ENCODE data around the gene PIP5K1C.
A peak's percentile ranks its signal among the peaks of the same experiment; 100 is the strongest.

The PIP5K1C gene

DNA sequence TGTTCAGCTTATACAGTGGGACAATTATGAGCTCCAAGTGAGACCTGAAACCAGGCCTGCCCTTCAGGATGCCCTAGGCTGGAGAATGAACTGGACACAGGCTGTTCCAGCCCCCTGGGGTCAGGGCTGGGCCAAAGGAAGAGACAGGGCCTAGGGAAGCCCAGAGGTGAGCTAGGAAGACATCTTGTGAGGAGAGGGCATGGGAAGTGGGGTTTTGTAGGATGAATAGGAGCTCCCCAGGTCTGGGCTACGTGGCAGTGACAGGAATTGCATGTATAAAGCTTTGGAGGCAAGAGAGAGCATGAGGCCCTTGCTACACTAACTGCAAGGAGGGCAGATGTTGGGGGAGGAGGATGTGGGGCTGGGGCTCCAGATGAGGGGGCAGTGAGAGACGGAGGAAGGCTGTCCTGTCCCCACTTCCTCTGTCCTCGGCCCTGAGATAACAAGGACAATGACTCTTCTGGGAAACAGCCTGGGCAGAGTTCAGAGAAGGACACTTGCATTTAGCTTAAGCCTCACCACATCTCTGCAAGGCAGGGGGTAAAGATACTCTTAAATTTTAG is 92.1 kb downstream of the PIP5K1C start:
- DNase-seq, result no peak

DNA sequence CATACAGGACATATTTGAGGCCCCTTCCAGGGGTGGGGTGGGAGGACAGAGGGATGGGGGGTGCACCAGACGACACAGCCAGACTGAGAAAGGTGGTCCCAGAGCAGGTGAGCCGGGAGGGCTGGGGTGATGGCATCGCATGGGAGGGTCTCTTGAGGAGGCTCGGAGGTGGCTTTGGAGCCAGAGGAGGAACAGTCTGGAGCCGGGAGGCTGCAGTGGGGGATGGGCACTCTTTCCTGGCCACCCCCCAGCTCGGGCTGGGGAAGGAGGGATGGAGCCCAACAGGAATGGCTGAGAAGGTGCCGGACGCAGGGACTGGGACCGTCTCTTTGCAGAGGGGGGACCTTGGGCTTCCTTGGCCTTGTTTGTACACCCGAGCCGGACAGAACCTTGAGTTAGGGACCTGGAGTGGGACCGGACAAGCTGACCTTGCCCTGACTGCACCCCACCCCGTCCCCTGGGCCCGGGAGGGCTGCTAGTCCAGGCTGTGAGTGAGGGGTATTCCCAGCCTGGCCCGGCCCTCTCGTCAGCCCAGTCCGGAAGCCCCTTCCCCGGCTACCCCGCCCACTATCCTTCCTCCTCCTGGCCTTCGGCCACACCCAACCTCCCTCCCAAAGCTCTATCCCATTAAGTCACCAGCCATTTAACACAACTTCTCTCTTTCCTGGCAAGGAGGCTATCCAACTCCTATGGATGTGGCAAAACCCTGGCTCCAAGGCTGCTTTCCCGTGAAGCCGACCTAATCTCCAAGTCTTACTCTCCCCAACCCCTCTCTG is 92.8 kb downstream of the PIP5K1C start:
- DNase-seq, result no peak

GRCh38 chr19:3606690-3607289 is 93.5 kb downstream of the PIP5K1C start, which contains the start of gene TBXA2R:
TBXA2R (minus strand) TSS chr19:3606875; CDS start chr19:3600634, 6,241 bp downstream.
- peak; percentile 26 for DNase-seq

- DNase-seq, result peak; percentile 85
Measured at GRCh38 chr19:3606174-3606689, 94.0 kb downstream of the PIP5K1C start.

- no peak for DNase-seq
Measured at GRCh38 chr19:3605770-3606169, 94.5 kb downstream of the PIP5K1C start.

GRCh38 chr19:3605361-3605760 is 94.9 kb downstream of the PIP5K1C start:
- no peak for DNase-seq

GRCh38 chr19:3604987-3605343 is 95.3 kb downstream of the PIP5K1C start:
- no peak for DNase-seq

DNA sequence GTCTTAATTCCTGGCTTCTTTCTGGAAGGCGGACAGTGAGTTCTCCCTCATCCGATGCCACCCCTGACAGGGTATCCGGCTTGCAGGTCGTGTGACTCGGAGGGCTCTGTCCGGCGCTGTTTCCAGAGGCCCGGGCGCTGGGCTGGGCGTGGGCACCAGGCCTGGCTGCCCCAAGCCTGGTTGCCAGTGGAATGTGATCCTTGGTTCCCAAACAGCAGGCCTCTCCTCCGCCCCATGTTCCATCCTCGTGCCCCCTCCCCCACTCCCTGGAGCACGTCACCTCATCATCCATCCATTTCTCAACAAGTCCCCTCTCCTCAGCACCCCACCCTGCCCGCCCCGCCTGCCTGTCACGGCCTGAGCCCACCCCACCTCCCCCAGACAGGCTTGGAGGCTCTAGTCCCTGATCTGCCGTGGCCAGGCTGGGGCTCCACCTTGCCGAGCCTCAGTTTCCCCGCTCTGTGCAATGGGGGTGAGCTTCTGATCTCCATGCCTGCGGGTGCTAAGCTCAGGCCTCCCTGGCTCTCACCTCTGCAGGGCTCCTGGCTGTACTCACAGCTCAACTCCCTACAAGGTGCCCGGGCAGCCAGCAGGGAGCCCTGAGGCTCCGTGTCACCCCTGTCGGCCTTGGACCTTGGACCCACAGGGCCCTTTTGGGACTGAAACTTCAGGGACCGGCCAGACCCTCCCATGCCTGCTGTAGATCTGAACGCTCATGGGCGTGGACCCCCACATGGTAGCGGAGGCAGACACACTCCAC is 95.9 kb downstream of the PIP5K1C start:
- no peak for DNase-seq

- DNase-seq, result no peak
Measured at GRCh38 chr19:3603121-3603811, 97.0 kb downstream of the PIP5K1C start.

DNA sequence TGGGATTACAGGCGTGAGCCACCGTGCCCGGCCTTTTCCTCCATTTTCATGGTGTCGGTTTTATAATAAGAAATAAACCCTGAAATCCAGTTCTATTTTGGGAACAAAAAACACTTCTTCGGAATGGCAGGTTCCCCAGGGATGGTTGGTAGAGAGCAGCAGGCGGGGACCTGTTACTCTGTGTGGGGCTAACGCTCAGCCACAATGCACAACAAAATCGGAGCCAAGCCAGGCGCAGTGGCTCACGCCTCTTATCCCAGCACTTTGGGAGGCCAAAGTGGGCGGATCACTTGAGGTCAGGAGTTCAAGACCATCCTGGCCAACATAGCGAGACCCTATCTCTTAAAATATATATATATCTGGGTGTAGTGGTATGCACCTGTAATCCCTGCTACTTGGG is 99.2 kb downstream of the PIP5K1C start:
- no peak for DNase-seq

DNA sequence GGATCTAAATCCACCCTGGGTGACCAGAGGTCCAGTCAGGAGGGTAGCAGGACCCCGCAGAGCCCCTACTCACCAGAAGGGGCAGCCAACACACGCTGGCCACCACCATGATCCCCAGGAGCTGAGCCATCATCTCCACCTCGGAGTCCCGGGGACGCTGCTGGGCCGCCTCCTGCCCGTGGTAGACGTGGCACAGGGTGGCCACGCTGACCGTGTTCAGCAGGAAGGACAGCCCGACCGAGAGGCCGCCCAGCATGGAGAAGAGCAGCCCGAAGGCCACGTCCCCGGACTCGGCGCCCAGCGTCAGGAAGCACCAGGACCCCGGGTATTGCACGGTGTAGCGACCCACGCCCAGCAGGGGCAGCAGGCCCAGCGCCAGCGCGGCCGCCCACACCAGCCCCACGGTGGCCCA is 100.5 kb downstream of the PIP5K1C start:
- no peak for DNase-seq

DNA sequence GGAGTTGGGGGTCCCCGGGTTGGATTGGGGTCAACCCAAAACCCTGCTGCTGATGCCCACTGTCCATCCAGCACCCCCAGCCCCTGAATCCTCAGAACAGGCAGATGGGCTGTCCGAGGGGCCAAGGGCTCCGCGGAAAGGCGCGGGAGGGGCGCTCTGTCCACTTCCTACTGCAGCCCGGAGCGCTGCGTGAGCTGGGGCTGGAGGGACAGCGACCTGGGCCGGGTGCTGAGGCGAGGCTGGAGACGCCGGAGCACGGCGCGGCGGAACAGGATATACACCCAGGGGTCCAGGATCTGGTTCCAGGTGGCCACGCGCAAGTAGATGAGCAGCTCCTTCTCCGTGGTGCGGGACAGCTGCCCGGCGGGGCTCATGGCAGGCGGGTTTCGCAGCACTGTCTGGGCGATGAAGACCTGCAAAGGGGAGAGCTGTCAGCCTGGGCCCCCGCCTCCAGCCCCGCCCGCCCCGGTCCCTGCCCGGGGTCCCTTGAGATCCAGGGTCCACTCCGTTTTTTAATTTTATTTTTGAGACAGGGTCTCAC is 104.7 kb downstream of the PIP5K1C start:
- no peak for DNase-seq

DNA sequence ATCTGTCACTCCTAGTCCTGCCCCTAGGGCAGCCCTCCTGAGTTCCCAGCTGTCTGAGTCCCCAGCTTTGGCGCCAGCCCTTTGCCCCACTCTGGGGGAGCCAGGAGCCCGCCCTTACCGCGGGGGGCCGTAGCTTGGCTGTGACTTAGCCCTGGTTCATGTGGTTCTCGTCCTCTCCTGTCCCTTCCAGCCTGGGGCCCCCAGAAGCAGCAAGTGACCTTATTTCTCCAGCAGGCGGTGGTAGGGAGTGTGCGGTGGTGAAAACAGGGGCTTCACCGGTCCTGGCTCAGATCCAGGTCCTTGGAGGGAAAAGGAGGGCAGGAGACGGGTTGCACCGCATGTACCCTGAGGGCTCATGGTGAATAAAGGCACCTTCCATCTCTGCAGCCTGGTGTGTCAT is 107.1 kb downstream of the PIP5K1C start:
- DNase-seq, result no peak

DNA sequence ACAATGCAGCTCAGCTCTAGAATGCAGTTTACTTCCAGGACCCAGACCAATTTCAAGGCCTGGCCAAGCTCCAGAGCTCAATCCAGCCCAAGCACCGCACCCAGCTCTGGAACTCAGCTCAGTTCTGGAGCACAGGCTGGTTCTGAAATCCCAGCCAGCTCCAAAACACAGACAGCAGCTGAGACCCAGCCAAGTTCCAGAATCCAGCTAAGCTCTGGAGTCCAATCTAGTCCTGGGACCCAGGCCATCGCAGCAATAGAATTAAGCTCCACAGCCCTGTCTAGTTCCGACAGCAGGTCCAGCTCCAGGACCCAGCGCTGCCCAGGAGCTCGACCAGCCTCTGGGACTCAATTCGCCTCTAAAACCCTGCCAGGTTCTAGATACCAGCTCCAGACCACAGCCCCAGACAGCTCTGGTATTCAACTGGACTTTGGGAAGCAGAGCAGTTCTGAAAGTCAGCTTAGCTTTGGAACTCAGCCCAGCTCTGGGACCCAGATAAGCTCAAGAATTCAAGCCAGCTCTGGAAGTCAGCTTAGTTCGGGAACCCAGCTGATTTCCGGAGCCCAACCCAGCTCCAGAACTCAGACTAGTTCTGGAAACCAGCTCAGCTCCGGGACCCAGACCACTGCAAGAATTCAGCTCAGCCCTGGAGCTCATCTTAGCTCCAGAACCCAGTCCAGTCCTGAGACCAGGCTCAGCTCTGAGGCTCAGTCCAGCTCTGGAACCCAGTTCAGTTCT is 108.2 kb downstream of the PIP5K1C start:
- DNase-seq, result no peak

DNA sequence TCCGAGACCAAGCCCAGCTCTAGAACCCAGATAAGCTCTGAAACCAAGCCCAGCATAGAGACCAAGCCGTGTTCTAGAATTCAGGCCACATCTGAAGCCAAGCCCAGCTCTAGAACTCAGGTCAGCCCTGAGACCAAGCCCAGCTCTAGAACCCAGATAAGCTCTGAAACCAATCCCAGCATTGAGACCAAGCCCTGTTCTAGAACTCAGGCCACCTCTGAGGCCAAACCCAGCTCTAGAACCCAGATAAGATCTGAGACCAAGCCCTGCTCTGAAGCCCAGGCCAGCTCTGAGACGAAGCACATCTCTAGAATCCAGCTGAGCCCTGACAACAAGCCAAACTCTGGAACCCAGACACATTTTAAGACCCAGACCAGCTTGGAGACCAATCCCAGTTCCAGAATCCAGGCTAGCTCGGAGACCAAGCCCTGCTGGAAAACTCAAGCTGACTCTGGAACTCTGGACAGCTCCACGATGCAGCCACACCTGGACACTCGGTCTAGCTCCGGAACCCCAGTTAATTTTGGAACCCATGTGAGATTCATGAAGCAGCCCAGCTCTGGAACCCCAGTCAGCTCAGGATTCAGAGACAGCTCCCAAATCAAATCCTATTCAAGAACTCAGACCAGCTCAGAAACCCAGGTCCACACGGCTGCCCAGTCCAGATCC is 109.1 kb downstream of the PIP5K1C start:
- DNase-seq, result no peak

- no peak for DNase-seq
Measured at GRCh38 chr19:3589949-3590348, 110.3 kb downstream of the PIP5K1C start.

DNA sequence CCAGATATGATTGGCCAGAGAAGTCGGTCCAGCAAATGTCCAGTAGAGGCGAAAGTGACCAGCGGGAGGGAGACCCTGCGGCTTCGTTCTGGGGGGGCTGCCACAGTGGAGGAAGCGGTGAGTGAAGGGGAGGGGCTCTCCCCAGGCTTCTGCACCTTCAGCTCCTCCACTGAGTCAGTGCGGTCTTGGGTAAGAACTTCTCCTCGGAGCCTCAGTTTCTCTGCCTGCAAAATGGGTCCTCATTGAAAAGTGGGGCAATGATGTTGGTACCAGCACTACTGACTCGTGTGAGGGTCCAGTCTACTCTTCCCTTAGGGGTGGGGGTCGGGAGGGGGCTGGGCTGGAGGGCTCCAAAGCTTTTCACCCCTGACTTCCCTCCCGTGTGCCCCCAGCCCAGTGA is 110.8 kb downstream of the PIP5K1C start:
- no peak for DNase-seq

GRCh38 chr19:3586707-3587346 is 113.4 kb downstream of the PIP5K1C start:
- peak; percentile 8 for DNase-seq

DNA sequence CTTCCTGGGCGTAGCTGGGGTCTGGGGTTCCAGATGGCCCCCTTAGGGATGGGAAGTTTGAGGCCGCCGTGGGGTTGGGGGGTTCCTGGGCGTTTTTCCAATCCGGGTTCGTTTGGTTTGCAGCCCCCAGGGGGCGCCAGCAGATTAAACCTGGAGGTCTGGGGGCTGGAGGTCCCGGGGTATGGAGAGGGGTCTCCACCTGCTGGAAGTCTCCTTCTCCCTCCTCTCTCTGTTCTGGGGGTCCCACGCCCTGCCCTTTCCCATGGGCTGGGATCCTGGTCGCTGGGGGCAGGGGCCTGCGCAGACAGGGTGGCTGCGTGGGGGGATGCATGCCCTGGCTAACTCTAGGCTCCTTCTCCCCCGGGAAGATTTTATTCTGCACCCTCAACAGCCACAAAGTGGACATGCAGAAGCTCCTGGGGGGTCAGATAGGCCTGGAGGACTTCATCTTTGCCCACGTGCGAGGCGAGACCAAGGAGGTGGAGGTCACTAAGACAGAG is 114.1 kb downstream of the PIP5K1C start:
- DNase-seq, result peak; percentile 34

Measured in COR-L47 (cell line).